ENCODE data around the gene AOX1.

- TF ChIP-seq CTCF (IDR thresholded peaks at IDR 0.05; ENCODE audit: insufficient read depth, low read depth, low read length) (no peak), EZH2 (IDR thresholded peaks at IDR 0.05; ENCODE audit: insufficient read depth, low read length) (no peak)
These were observed 30.4 kb downstream of the AOX1 start for GRCh38 chr2:200616193-200616592.
